GM18519 (cell line): Measurements from ENCODE around the gene LKAAEAR1.
"Not testable (repeated sequence)": the region's sequence is repeated elsewhere in the genome, so short reads cannot be mapped to it uniquely, and the experiment has no call there.

Source experiments
- ATAC-seq: cut with Tn5 transposase; IDR thresholded peaks from one replicate; pipeline ENCODE4 v1.9.1; 2021; ENCODE audit warnings: mild to moderate bottlenecking, moderate library complexity; ENCODE audit not compliant: unreplicated experiment, low FRiP score

LKAAEAR1 gene

GRCh38 chr20:64083804-64084684 is at the start of gene LKAAEAR1:
TSS of gene LKAAEAR1 (minus strand) at chr20:64084398. CDS start at chr20:64084219, 179 bp downstream.
- no peak for ATAC-seq

GRCh38 chr20:64131406-64131805 is 47.2 kb upstream of the LKAAEAR1 start:
- ATAC-seq, result no peak

DNA sequence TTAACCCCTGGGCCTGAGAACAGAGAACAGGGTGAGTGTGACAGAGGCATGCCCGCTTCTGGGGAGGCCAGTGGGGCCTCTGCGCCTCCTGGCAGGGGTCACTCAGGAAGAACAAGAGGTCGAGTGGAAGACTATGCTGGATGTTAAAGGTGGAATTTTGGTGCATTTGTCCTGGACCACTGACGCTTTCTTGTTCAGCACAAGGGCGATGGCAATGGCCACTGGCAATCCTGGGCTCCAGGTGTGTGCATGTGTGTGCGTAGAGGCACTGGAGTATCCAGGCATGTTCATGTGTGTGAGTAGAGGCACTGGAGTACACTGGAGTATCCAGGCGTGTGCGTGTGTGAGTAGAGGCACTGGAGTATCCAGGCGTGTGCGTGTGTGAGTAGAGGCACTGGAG is 46.7 kb upstream of the LKAAEAR1 start:
- no peak for ATAC-seq

GRCh38 chr20:64130271-64130670 is 46.1 kb upstream of the LKAAEAR1 start:
- no peak for ATAC-seq

DNA sequence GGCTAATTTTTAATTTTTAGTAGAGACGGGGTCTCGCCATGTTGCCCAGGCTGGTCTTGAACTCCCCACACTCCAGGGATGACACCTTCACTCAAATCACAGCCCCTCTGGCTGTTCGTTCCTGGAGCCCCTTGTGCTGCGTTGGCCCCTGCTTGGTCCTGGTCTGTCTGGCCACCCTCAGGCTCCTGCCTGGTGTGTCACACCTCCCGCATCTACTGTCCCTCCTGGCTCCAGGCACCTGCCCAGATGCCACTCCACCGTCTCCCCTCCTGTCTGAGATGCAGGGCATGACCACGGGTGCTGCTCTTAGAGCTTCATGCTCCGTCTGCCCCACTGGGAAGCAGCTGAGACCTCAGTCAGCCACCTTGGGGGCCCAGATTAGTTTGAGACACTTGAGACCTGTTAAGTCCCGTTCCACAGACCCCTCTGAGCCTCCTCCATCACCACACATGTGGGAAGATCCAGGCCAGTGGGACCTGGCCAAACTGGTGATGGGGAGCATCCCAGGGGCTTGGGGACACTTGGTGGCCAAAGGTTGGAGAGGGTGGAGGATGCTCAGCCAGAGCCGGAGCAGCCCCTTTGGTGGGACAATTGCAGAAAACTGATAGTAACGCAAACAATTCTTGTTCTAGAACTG is 45.1 kb upstream of the LKAAEAR1 start:
- ATAC-seq, result no peak

DNA sequence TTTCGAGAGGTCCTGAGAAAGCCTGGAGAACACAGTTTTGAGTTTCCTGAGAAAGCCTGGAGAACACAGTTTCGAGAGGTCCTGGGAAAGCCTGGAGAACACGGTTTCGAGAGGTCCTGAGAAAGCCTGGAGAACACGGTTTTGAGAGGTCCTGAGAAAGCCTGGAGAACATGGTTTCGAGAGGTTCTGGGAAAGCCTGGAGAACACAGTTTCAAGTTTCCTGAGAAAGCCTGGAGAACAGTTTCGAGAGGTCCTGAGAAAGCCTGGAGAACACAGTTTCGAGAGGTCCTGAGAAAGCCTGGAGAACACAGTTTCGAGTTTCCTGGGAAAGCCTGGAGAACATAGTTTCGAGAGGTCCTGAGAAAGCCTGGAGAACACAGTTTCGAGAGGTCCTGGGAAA is 39.3 kb upstream of the LKAAEAR1 start:
- ATAC-seq, result not testable (repeated sequence)

DNA sequence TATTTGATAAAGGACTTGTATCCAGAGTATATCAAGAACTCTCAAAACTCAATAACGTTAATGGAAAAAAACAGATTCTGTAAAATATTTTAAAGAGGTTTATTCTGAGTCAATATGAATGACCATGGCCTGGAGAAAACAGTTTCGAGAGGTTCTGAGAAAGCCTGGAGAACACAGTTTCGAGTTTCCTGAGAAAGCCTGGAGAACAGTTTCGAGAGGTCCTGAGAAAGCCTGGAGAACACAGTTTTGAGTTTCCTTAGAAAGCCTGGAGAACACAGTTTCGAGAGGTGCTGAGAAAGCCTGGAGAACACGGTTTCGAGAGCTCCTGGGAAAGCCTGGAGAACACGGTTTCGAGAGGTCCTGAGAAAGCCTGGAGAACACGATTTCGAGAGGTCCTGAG is 38.7 kb upstream of the LKAAEAR1 start:
- not testable (repeated sequence) for ATAC-seq

DNA sequence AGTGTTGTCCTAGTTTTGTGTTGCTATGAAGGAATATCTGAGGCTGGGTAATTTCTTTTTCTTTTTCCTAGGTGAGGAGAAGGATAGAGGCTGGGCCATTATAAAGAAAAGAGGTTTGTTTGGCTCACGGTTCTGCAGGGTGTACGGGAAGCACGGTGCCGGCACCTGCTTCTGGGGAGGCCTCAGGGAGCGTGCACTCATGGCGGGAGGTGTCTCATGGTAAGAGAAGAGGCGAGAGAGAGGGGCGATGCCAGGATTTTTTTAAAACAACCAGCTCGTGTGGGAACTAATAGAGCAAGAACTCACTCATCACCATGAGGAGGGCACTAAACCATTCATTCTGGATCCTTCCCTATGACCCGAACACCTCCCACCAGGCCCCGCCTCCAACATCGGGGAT is 37.4 kb upstream of the LKAAEAR1 start:
- ATAC-seq, result no peak

GRCh38 chr20:64119681-64120341 is 35.6 kb upstream of the LKAAEAR1 start:
- no peak for ATAC-seq

GRCh38 chr20:64119301-64119680 is 35.1 kb upstream of the LKAAEAR1 start:
- no peak for ATAC-seq

GRCh38 chr20:64117432-64117777 is 33.2 kb upstream of the LKAAEAR1 start:
- ATAC-seq, result not testable (repeated sequence)

DNA sequence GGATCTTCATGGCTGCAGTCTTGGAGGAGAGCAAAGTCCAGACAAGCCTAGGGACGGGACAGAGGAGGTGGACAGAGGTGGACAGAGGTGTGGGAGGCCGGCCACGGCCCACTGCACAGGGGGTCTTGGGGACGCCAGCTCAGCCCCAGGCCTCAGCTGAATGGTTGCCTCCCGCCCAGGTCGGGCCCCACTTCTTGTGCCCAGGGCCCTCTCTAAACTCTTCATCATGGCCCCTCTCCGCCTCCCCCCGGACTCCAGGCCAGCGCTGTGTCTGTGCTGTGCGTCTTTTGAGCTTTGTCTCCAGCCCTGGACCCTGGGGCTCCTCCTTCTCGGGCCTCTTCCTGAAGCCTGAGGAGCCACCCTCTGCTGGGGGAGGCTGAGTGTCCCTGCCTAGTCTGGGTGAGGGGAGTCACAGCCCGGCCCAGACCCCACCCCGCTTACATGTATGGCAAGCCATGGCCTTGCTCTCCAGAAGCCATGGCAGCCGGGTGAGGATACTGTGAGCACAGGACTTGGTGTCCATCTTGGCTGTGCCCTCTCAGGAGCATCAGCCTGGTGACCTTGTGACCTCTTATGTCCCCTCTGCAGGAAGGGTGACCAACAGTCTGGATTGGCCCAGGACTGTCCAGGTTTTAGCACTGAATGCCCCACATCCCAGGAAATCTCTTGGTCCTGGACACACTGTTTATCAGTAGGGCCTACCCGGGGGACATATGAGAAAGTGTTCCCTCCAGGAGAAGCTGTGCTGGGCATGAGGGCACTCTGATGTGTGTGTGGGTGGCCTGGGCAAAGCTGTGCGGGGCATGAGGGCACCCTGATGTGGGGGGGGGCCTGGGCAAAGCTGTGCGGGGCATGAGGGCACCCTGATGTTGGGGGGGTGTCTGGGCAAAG is 32.6 kb upstream of the LKAAEAR1 start:
- no peak for ATAC-seq

DNA sequence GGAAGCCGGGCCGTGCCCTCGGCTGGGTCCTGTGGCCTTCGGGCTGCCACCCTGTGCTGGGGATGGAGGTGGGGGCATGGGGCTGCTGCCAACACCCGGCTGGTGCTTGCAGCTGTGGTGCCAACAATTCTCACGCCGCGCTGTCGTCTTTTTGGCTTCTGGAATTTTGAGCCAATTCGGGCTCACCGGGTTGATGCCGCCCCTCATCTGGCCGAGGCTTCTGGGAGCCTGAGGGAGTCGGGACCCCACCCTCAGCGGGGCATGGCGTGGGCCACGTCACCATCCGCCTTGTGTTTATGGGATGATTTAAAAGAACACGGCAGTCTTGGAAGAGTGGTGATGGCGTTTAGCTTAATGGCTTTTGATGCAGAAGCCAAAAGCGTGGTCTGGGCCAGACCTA is 31.8 kb upstream of the LKAAEAR1 start:
- no peak for ATAC-seq

DNA sequence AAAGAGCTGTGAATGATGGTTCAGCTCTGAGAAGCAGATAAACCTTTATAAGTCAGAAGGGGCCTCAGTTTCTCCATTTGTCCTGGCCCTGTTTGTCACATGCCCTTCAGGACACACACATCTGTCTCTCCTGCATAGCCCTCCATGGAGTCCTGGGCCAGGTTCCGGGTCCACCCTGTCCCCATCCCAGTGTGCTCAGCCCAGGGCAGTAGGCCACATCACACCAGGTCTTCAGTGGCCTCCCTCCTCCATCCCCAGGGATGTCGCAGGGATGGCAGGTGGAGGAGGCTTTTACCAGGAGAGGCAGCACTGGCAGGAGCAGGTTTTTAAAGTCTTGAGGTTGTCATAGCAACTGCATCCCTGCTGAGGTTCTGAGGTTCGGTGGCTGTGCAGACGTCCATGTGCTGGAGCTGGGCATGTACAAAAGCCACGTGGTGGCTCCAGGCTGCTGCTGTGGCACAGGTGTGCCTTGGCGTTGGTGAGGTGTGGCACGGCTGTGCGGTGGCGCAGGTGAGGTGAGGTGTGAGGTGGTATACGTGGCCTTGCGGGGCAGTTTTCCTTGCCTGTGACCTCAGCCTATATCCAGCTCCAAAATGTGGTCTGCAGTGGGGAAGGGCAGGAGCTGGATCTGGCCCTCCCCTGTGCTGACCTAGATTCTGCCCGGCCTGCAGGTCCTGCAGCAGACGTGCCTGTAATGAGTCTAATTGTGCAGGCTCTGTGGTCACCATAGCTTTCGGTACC is 31.1 kb upstream of the LKAAEAR1 start:
- ATAC-seq, result no peak

- ATAC-seq, result no peak
These were observed 30.3 kb upstream of the LKAAEAR1 start for GRCh38 chr20:64114356-64114971.

- ATAC-seq, result no peak
These were observed 29.7 kb upstream of the LKAAEAR1 start for GRCh38 chr20:64113796-64114355.

GRCh38 chr20:64113444-64113775 is 29.2 kb upstream of the LKAAEAR1 start:
- no peak for ATAC-seq

DNA sequence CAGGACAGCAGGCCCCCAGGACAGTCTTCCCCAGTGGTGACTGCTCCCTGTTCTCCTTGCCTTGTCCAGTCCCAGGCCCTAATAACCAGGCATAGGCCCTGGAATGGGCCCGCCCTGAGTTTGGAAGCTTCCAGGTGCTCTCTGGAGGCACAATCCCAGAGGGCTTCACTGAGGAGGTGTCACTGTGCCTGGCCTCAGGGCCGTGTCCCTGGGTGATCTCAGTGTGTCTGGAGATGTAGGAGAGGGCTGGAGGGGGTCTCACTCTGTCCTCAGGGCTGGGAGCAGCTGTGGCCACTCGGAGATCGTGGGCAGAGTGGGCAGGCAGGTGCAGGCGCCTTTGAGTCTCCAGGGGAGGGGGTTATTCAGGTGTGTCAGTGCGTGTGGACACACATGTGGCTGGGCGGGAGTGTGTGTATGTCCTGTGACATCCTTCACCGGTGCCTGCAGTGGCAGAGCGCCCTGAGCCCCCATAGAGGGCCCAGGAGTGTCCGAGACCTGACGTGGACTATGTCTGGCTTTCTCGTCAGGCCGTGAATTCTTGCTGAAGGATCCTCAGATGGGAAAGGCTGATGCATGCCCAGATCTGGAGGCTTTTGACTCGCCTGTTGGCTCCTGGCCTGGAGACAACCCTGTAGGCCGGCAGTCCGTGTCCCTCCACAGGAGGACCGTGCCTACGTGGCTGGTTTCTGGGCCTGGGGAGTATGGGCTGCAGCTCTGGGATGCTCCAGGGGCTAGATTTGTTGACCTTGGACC is 28.7 kb upstream of the LKAAEAR1 start:
- no peak for ATAC-seq
